Panc1 (cell line): ENCODE data around the gene AFG1L. TPM values are rescaled to one million over a fixed set of nuclear protein-coding genes. Genes with fewer than 3 reads are reported as not detected.
A peak's percentile ranks its signal among the peaks of the same experiment; 100 is the strongest.
"Not testable (repeated sequence)": the region's sequence is repeated elsewhere in the genome, so short reads cannot be mapped to it uniquely, and the experiment has no call there.

Experiments
- ATAC-seq: fragments of 200-7000 bp; cut with Tn5 transposase; 2 replicates; pipeline ENCODE4 v1.9.1; 2020; ENCODE audit warnings: mild to moderate bottlenecking, moderate library complexity
- BruUV-seq: library from RNA; stranded (reverse); fragments of 400-500 nt; replicated peaks from 2 replicates; lab custom pipeline; 2021; lab: Mats Ljungman, UMichigan
- CTCF ChIA-PET: fragments of 300-600 bp; sonication (Branson Sonifier 250); formaldehyde crosslinking; loops from one replicate; lab custom pipeline; 2022; ENCODE audit warnings: antibody characterized with exemption; lab: Charles Lee
- POLR2A ChIA-PET: fragments of 300-600 bp; sonication (Branson Sonifier 250); formaldehyde crosslinking; loops from one replicate; lab custom pipeline; 2022; ENCODE audit warnings: antibody characterized with exemption; lab: Charles Lee
- DNase-seq: peaks from one replicate; pipeline ENCODE4 v3.0.0-alpha.2; 2010; ENCODE audit warnings: low read depth, low spot score
- H3K27ac ChIP-seq: 2 replicates; pipeline ENCODE4 v1.5.1; 2011; ENCODE audit warnings: mild to moderate bottlenecking, low read length, inconsistent platforms
- H3K27me3 ChIP-seq: fragments of 200-500 bp; sonication (Bioruptor generic); 2 replicates; pipeline ENCODE4 v1.6.0; 2014; ENCODE audit warnings: low read length, inconsistent platforms; ENCODE audit not compliant: control insufficient read depth, insufficient read depth
- H3K36me3 ChIP-seq: fragments of 200-500 bp; sonication (Bioruptor generic); 2 replicates; pipeline ENCODE4 v1.5.1; 2014; ENCODE audit warnings: inconsistent platforms, mild to moderate bottlenecking, low read length, moderate library complexity; ENCODE audit not compliant: control insufficient read depth, insufficient read depth
- H3K4me1 ChIP-seq: 2 replicates; pipeline ENCODE4 v1.5.1; 2011; ENCODE audit warnings: inconsistent platforms, mild to moderate bottlenecking, low read length, moderate library complexity; ENCODE audit not compliant: control insufficient read depth, insufficient read depth
- H3K4me3 ChIP-seq, 2 experiments: 2 replicates each; pipeline ENCODE4 v1.5.1; 2011 to 2012; ENCODE audit warnings: low read depth in 2 of 2, low read length in 2 of 2, mild to moderate bottlenecking in 2 of 2, inconsistent platforms in 1 of 2, moderate library complexity in 1 of 2
- H3K9me3 ChIP-seq: fragments of 200-500 bp; sonication (Bioruptor generic); 2 replicates; pipeline ENCODE4 v1.5.1; 2014; ENCODE audit warnings: low read depth, mild to moderate bottlenecking, inconsistent platforms, low read length, moderate library complexity; ENCODE audit not compliant: control insufficient read depth, insufficient read depth
- POLR2AphosphoS5 ChIP-seq: IDR thresholded peaks from 2 replicates; pipeline ENCODE4 v1.6.1; 2012; ENCODE audit warnings: mild to moderate bottlenecking, low read depth, low read length, moderate library complexity
- SIN3A ChIP-seq: IDR thresholded peaks from 2 replicates; pipeline ENCODE4 v1.6.1; 2012; ENCODE audit warnings: low read depth, mild to moderate bottlenecking, low read length, moderate library complexity, borderline replicate concordance; ENCODE audit not compliant: insufficient read depth
- TCF7L2 ChIP-seq: IDR thresholded peaks from 2 replicates; pipeline ENCODE4 v1.6.1; 2011; ENCODE audit warnings: mild to moderate bottlenecking, low read depth, low read length, inconsistent platforms
- in situ Hi-C: cut with HindIII; loops from 2 replicates; pipeline ENCODE4 v1.10.0; 2016; ENCODE audit warnings: low sequenced_read_pairs, low pct_unique_long_range_greater_than_20kb
- intact Hi-C: fragments of 100-400 bp; cut with micrococcal nuclease; formaldehyde crosslinking; loops from one replicate; pipeline ENCODE4 v1.10.0; 2022; ENCODE audit not compliant: unreplicated experiment
- total RNA-seq: library from RNA; stranded (reverse); gene quantifications from one replicate; pipeline ENCODE4 v1.2.1, GENCODE V29; 2021; ENCODE audit not compliant: unreplicated experiment
- TF ChIP-seq, protein P1 (sequence below): fragments of 450-650 bp; IDR thresholded peaks from 2 replicates; pipeline ENCODE4 v1.5.1; 2017; ENCODE audit warnings: mild to moderate bottlenecking
- TF ChIP-seq, protein P2 (sequence below), 2 experiments: IDR thresholded peaks; 2 replicates each; pipeline ENCODE4 v1.6.1; 2011 to 2012; ENCODE audit warnings: low read depth in 2 of 2, control low read depth in 1 of 2, low read length in 1 of 2, mild to moderate bottlenecking in 1 of 2, moderate library complexity in 1 of 2; ENCODE audit not compliant: insufficient read depth in 1 of 2

Gene AFG1L
- total RNA-seq, 1 experiment from 2014 or later, result 12.4 TPM

DNA sequence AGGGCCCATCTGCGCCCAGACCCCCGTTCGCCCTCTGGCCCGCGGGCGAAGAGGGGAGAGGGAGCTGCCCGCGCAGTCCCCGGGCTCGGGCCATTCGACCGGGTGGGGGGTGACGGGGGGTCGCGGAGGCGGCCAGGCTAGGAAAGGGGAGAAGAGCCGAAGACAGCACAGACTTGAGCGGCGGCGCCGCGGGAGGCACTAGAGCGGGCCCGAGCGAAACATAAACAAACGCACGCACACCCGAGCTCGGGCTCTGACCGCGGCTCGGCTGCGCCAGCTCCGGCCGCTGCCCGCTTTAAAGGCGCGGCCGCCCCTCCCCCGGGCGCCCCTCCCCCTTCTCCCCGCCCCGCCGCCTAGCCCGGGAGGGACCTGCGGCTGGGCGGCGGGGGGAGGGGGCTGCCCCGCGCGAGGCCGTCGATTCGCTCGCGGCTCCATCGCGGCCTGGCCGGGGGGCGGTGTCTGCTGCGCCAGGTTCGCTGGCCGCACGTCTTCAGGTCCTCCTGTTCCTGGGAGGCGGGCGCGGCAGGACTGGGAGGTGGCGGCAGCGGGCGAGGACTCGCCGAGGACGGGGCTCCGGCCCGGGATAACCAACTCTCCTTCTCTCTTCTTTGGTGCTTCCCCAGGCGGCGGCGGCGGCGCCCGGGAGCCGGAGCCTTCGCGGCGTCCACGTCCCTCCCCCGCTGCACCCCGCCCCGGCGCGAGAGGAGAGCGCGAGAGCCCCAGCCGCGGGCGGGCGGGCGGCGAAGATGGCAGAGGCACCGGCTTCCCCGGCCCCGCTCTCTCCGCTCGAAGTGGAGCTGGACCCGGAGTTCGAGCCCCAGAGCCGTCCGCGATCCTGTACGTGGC is 265.8 kb downstream of the AFG1L start, which contains the start of gene FOXO3:
Gene FOXO3 (plus strand): TSS at position 455 of the 846 bp plus-strand sequence. CDS start 292 bp downstream, at position 747.
- ChIA-PET CTCF (interaction anchor here (0.6 kb wide), 3 partner anchors 279 to 513 kb away, joined by 3 to 4 read pairs (median 4); no protein-coding TSS in a partner anchor), POLR2A (interaction anchor here (0.6 kb wide), 1 partner anchor 8 kb away, joined by 10 read pairs; no protein-coding TSS in a partner anchor)
- peak within 1 kb of the TSS; percentile 96 to 98 for H3K4me3 ChIP-seq
- peak within 1 kb of the TSS; percentile 93 for H3K27ac ChIP-seq
- intact Hi-C loops (loop anchor here (5.0 kb wide), 1 partner anchor 277 kb away; no protein-coding TSS in a partner anchor), in situ Hi-C loops (no loop called here)
- no TSS peak for BruUV-seq
- H3K4me1 ChIP-seq, result peaks cover 35% of the 10 kb centered on the region
- no peaks in the 10 kb centered on the region for H3K27me3 ChIP-seq
- ATAC-seq, result peak; percentile 66
- no peaks in the 10 kb centered on the region for H3K9me3 ChIP-seq
- TF ChIP-seq POLR2AphosphoS5 (peak; percentile 81), SIN3A (peak; percentile 97), TCF7L2 (no peak)
- TF ChIP-seq, protein P1, sequence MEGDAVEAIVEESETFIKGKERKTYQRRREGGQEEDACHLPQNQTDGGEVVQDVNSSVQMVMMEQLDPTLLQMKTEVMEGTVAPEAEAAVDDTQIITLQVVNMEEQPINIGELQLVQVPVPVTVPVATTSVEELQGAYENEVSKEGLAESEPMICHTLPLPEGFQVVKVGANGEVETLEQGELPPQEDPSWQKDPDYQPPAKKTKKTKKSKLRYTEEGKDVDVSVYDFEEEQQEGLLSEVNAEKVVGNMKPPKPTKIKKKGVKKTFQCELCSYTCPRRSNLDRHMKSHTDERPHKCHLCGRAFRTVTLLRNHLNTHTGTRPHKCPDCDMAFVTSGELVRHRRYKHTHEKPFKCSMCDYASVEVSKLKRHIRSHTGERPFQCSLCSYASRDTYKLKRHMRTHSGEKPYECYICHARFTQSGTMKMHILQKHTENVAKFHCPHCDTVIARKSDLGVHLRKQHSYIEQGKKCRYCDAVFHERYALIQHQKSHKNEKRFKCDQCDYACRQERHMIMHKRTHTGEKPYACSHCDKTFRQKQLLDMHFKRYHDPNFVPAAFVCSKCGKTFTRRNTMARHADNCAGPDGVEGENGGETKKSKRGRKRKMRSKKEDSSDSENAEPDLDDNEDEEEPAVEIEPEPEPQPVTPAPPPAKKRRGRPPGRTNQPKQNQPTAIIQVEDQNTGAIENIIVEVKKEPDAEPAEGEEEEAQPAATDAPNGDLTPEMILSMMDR, result peak; percentile 8; the same call in 1 of the 2 replicates
- TF ChIP-seq, protein P2, sequence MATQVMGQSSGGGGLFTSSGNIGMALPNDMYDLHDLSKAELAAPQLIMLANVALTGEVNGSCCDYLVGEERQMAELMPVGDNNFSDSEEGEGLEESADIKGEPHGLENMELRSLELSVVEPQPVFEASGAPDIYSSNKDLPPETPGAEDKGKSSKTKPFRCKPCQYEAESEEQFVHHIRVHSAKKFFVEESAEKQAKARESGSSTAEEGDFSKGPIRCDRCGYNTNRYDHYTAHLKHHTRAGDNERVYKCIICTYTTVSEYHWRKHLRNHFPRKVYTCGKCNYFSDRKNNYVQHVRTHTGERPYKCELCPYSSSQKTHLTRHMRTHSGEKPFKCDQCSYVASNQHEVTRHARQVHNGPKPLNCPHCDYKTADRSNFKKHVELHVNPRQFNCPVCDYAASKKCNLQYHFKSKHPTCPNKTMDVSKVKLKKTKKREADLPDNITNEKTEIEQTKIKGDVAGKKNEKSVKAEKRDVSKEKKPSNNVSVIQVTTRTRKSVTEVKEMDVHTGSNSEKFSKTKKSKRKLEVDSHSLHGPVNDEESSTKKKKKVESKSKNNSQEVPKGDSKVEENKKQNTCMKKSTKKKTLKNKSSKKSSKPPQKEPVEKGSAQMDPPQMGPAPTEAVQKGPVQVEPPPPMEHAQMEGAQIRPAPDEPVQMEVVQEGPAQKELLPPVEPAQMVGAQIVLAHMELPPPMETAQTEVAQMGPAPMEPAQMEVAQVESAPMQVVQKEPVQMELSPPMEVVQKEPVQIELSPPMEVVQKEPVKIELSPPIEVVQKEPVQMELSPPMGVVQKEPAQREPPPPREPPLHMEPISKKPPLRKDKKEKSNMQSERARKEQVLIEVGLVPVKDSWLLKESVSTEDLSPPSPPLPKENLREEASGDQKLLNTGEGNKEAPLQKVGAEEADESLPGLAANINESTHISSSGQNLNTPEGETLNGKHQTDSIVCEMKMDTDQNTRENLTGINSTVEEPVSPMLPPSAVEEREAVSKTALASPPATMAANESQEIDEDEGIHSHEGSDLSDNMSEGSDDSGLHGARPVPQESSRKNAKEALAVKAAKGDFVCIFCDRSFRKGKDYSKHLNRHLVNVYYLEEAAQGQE (IDR thresholded peaks at IDR 0.05; ENCODE audit: insufficient read depth in 1 of 2, low read depth in 2 of 2, low read length in 1 of 2), result no peak
- H3K36me3 ChIP-seq, result no peaks in the 10 kb centered on the region; the same call in 1 of the 2 replicates
- DNase-seq, result no peak

DNA sequence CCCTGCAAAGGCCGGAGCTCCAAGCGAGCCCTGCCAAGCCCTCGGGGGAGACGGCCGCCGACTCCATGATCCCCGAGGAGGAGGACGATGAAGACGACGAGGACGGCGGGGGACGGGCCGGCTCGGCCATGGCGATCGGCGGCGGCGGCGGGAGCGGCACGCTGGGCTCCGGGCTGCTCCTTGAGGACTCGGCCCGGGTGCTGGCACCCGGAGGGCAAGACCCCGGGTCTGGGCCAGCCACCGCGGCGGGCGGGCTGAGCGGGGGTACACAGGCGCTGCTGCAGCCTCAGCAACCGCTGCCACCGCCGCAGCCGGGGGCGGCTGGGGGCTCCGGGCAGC is 266.4 kb downstream of the AFG1L start:
- Histone ChIP-seq H3K4me1 (peaks cover 39% of the 10 kb centered on the region), H3K4me3 (peak overlapping the region; percentile 96 to 98), H3K27ac (peak overlapping the region; percentile 93)
- CTCF ChIA-PET, ATAC-seq, in situ Hi-C loops, H3K9me3 ChIP-seq, DNase-seq, BruUV-seq, POLR2A ChIA-PET, H3K27me3 ChIP-seq, H3K36me3 ChIP-seq: not testable (repeated sequence)
- intact Hi-C loops, result loop anchor here (5.0 kb wide), 1 partner anchor 276 kb away; no protein-coding TSS in a partner anchor
